Hepatocyte (in vitro differentiated cells): ENCODE measurements around the gene FICD.

ENCODE experiments used
- EZH2phosphoT487 ChIP-seq: fragments of 200-600 bp; sonication (generic); IDR thresholded peaks from one replicate; pipeline ENCODE4 v1.6.1; 2018; ENCODE audit warnings: antibody characterized with exemption, mild to moderate bottlenecking, low read depth, moderate library complexity; ENCODE audit not compliant: unreplicated experiment, severe bottlenecking
- TF ChIP-seq, protein P1 (sequence below): fragments of 200-600 bp; sonication (generic); IDR thresholded peaks from 2 replicates; pipeline ENCODE4 v1.5.1; 2016; ENCODE audit warnings: antibody characterized with exemption, mild to moderate bottlenecking; ENCODE audit not compliant: poor library complexity

DNA sequence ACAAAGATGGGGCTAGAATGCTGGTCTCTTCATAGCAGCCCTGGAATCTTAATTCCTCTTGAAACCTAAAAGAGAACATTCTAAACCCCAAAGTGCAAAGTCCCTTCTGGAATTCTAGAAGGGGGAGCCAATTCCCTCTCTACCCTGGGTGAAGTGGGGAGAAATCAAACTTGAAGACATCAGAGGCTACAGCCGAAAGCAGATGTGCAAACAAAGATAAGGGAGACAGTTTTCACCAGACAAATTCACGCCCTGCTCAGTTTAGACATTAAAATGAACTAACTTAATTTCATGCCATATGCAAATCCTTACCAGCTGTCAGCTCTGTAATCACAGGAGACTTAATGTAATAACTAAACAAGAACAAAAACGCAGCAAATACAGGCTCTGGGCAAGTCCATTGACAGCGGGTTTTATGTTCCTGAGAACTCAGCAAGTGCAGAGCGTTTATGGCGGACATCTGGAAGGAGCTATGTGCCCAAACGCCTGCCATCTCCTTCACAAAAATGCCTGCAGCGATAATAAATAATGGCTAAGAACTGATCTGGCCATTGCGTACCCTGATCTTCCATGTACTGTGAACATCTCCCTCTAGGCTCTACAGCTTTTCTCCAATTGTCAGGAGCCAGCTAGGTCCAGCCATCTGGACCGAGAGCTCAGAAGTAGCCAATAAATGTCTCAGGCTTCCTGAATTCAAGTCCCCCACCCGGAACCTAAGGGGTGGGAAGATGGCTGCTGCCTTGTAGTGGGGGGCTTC, 19.1 kb upstream of the FICD start:
- TF ChIP-seq, protein P1, sequence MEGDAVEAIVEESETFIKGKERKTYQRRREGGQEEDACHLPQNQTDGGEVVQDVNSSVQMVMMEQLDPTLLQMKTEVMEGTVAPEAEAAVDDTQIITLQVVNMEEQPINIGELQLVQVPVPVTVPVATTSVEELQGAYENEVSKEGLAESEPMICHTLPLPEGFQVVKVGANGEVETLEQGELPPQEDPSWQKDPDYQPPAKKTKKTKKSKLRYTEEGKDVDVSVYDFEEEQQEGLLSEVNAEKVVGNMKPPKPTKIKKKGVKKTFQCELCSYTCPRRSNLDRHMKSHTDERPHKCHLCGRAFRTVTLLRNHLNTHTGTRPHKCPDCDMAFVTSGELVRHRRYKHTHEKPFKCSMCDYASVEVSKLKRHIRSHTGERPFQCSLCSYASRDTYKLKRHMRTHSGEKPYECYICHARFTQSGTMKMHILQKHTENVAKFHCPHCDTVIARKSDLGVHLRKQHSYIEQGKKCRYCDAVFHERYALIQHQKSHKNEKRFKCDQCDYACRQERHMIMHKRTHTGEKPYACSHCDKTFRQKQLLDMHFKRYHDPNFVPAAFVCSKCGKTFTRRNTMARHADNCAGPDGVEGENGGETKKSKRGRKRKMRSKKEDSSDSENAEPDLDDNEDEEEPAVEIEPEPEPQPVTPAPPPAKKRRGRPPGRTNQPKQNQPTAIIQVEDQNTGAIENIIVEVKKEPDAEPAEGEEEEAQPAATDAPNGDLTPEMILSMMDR, result no peak
- TF ChIP-seq EZH2phosphoT487, result no peak
